Measurements from ENCODE around the gene TAS2R19.

The TAS2R19 gene

GRCh38 chr12:10986812-10987211 lies 35.6 kb downstream of the TAS2R19 start, which contains the start of gene TAS2R50:
TAS2R50 (minus strand) TSS chr12:10986912; CDS start chr12:10986860, 52 bp downstream.
- DNase-seq = no peak

GRCh38 chr12:10982244-10982643 lies 40.2 kb downstream of the TAS2R19 start:
- no peak for DNase-seq

GRCh38 chr12:10974965-10975364 lies 47.5 kb downstream of the TAS2R19 start:
- no peak for DNase-seq

Measured in NCI-H446 (cell line).